Measurements from ENCODE around the gene CBY2.
"Not testable (repeated sequence)": the region's sequence is repeated elsewhere in the genome, so short reads cannot be mapped to it uniquely, and the experiment has no call there.

The CBY2 gene, protein sequence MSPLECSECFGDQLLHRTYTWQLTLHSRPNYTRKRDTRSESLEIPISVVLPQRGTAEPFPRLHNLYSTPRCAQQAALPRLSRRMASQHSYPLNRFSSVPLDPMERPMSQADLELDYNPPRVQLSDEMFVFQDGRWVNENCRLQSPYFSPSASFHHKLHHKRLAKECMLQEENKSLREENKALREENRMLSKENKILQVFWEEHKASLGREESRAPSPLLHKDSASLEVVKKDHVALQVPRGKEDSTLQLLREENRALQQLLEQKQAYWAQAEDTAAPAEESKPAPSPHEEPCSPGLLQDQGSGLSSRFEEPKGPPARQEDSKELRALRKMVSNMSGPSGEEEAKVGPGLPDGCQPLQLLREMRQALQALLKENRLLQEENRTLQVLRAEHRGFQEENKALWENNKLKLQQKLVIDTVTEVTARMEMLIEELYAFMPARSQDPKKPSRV

DNA sequence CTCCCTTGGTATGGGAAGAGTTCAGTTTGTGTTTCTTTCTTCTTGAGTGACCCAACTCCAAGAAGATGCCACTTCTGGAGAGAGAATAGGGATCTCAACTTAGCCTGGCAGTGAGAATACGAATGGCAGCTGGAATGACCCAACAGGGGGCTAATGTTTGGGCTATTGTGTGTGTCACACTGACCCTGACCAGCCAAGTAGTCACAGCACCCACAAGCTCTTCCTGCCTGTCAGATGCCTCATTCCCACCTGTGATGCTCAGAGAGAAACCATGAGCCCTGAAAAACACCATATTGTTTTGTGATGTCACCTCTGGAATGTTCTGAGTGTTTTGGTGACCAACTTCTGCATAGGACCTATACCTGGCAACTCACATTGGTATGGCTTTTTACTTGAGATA lies at the start of gene CBY2:
CBY2 (plus strand) TSS at position 233 of the 400 bp plus-strand sequence; CDS start at position 304, 71 bp downstream.
- DNase-seq, result no peak

DNA sequence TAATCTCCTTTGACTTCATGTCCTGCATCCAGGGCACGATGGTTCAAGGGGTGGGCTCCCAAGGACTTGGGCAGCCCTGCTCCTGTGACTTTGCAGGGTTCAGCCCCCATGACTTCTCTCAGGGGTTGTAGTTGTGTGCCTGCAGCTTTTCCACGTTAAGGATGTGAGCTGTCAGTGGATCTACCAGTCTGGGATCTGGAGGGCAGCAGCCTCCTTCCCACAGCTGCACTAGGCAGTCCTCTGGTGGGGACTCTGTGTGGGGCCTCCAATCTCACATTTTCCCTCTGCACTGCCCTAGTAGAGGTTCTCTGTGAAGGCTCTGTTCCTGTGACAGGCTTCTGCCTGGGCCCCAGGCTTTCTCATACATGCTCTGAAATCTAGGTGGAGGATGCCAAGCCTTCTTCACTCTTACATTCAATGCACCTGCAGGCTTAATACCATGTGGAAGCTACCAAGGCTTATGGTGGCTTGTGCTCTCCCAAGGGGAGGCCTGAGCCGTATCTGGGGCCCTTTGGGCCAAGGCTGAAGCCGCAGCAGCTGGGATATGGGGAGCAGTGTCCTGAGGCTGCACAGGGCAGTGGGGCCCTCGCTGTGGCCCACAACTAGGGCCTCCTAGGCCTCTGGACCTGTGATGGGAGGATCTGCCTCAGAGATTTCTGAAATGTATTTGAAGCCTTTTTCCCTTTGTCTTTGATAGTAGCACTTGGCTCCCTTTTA lies 47.3 kb upstream of the CBY2 start:
- no peak for DNase-seq

DNA sequence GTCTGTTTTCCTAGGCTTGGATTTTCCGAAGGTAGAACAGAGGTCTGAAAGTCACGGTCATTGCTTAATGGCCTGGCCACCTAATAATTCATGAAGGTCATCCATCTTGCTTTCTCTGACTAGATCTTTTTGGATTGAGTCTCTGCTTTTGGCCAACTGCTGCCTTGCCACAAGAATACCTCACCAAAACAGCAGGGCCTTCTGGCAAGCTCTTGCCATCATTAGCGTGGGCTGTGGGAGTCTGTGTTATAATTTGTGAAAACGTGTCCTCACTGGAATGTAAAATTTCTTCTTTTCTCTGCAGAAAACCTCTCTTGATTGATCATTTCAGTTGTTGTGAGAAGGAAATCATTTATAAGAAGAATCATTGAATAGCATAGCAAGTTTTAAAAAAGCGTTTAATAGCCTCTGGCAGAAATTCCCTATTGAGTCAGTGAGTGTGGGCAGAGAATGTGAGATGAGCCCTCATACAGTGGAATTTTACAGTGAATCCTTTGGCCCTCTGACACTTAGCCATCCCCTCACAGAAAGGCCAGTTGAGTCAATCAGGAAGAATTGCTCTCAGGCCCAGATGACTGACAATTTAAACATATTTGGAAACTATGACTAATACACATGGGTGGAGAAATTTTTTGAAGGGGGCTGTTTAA lies 43.4 kb upstream of the CBY2 start:
- peak; percentile 67 for DNase-seq

GRCh38 chr13:45659536-45659935 lies 42.6 kb upstream of the CBY2 start:
- DNase-seq, result no peak

GRCh38 chr13:45660458-45660857 lies 41.7 kb upstream of the CBY2 start:
- peak; percentile 47 for DNase-seq

DNA sequence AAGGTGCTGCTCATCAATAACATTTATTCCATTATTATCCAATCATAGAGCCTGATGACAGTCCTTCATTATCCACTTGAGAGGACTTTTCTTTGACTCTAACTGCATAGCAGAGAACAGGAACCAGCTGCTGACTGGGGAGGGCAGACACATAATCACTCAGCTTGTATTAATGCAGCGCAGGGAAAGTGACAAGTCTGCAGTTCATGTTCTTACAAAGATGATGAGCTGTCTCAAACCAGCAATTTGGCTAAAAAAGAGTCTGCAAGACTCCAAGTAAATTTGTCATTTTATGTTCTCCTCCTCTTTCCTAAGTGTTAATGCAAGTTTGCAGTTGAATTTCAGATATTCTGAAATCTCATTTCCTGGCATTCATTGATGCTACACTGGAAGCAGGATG lies 40.0 kb upstream of the CBY2 start:
- no peak for DNase-seq

- DNase-seq, result not testable (repeated sequence)
Observed at GRCh38 chr13:45662903-45663302, 39.2 kb upstream of the CBY2 start.

- DNase-seq, result not testable (repeated sequence)
Observed at GRCh38 chr13:45669626-45670025, 32.5 kb upstream of the CBY2 start.

GRCh38 chr13:45670189-45670885 lies 31.8 kb upstream of the CBY2 start:
- DNase-seq, result no peak

DNA sequence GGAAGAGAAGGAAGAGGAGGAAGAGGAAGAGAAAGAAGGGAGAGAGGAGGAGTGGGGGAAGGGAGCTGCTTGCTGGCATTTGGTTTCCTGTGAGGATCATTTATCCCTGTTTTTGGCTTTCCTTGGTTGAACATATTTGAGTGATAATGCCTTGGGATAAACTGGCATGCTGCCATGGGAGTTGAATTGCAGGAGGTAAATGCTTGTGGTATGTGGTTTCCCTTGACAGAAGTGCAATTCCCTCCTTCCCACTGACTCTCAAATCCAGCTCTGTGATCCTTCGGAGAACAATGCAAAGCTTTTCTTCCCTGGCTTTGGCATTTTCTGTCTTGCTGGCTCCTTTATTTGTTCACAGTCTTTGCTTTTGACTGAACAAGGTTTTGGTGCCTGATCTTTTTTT lies 27.2 kb upstream of the CBY2 start:
- DNase-seq, result no peak

DNA sequence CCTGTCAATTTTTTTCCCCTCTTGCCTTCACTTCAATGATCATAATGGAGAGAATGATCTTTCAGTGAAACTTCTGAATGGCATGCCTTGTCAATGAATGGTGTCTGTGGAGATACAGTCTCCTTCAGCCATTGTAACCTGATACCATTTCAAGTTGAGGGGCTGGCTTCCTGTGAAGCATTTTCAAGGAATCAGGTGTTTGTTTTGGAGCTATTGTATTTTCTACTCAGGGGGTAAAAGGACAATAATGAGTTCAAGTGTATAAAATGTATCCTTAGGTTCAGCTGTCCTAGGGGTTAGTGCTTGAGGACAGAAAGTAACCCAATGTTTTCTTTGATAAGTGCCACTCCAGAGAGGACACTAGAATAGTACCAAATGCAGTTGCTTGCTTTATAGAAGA lies 23.8 kb upstream of the CBY2 start:
- DNase-seq, result no peak

DNA sequence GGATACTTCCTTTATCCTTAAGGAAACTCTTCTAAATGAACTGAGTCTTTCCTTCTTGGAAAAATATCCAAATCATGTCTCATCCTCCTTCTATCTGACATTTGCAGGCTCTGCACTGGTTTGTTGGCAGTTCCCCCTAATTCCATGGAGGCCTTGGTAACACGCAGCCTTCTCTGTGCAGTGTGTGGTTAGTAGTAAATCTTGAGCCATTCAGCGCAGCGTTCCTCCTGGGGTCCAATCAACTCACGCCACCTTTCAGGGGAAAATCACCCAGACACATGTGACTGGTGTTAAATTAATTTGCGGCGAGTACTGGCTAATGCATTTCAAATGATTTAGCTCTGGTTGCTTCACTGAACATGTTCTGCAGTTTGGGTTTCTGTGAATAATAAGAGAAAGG lies 21.0 kb upstream of the CBY2 start:
- no peak for DNase-seq

DNA sequence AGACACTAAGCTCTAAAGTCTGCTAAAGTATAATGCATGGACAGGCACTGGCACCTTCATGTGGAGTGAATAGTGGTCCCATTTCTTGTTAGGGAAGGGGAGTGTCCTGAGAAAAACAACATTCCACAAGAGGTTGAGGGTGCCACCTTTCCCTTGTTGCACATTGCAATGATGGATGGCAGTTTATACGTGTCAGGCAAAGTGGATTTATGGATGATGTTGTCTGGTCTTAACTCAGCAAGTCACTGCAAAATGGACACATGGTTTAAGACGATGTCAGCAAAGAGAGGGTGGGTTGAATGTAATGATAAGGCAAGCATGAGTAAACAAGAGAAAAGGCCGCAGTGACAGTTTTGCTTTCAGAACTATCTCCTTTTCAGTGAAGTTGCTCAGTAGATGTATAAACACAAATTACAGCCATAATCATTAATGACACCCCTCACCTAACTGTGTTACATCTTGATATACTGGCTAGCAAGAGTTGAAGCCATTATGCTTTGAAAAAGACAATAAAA lies 19.6 kb upstream of the CBY2 start:
- no peak for DNase-seq

DNA sequence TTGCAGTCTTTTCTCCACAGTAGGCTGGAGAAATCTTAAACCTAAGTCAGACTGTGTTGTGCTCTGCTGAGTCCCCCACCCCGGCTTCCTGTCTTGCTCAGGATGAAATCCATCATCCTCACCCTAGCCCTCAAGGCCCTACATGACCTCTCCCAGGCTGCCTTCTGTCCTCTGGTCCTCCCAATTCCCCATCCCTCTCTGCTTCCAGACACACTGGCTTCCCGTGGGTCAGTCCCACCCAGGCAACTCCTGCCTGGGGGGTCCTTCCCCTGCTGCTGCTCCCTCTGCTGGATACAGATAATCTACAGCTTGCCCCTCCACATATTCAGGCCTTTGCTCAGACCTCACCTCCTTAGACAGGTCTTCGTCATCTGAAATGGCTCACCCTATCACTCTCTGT lies 18.4 kb upstream of the CBY2 start:
- DNase-seq, result no peak

GRCh38 chr13:45688577-45688976 lies 13.5 kb upstream of the CBY2 start:
- DNase-seq, result no peak

DNA sequence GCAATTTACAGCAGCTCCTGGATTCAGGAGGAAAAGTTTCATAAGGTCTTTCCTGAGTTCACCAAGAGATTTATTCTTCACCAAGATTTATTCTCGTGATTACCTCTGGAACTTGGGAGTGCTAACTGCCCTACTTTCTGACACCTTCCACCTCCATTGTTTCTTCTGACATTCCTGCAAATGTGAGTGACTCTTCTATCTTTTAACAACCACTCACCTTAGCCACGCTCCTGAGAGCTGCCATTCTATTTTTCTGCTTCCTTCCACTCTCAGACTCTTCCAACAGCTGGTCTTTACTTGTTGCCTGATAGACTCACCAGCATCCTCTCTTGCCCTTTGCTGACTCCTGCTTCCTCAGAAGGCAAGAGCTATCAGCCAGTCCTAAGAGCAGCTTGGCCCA lies 11.5 kb upstream of the CBY2 start:
- no peak for DNase-seq

DNA sequence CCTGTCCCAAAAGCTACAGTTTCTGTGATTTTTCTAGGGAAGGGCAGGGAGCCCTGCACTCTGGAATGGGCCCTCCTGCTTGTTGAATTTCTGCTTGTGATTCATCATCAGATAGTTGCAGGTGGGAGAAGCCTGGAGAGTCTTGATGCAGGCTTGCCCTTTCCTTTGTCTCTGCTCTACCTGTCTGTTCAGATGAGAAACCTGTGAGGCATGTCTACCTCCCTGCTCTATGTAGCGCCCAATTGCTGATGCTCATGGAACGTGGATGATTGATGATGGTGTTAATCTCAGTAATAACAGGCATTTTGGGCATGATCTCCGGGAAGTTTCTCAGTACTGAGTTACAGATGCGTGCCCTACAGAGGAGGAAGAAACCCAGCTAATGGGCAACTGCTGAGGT lies 10.9 kb upstream of the CBY2 start:
- DNase-seq, result no peak

- no peak for DNase-seq
Observed at GRCh38 chr13:45691667-45692066, 10.5 kb upstream of the CBY2 start.

- DNase-seq, result peak; percentile 87
Observed at GRCh38 chr13:45695198-45695730, 6.9 kb upstream of the CBY2 start.

DNA sequence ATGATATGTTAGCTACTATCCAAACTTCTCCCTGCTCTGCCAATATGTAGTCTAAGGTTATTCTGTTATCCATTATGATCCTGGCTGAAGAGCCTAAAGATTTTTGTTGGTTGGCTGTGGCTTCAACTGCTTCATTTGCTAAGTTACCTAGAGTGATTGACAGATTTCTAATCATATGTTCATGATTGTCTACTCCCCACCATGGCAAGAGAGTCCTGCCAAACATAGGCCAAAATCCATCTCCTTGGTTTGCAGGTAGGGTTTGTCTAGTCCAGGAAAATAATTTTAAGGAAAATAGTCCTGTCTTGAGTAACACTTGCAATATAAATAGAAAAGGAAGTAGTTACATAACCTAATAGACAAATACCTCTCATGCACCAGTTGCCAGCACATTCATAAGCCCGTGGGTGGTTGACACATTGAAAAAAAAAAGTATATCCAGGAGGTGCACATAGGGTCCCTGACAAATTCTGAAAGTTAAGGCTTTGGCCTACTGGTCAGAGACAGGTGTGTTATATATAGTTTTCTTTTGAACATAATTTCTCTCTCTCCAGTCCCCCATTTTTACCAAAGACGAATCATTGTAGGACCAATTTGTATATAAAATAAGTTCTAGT lies 5.4 kb upstream of the CBY2 start:
- DNase-seq, result peak; percentile 38

DNA sequence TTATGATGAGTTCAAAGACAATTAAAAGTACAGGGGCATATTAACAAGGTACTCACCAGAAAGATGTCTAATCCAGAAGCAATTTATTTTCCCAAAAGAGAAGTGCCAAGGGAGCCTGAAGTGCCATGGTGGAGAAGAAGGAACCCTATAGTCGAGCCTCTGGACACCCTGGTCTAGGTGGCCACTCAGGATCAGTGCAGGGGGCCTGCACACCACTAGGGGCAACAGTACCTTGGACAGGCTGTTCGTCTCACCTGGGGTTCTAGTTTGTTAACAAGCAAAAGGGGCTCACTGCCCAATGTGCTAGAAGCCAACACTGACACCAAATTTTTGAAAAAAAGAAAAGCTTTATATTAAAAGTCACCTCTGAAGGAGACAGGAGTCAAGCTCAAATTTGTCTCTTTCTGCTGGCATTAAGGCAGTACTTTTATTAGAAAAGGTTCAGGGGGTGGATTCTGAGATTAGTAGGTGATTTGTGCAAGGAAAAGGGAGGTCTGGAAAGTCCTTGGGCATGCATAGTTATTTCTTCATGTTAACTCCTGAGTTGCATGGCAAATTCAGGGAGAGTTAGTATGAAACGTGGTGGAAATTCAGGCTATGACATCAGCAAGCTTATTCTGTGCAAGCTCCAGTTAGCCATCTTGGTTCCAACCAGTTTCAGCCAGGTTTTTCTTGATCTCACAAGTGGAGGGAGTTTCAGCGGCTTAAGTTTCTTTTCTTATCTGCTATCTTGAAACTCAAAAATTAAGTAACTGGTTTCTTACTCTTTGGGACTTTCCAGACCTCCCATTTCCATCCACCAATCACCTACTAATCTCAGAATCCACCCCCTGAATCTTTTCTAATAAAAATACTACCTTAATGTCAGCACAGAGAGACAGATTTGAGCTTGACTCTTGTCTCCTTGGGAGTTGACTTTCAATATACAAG lies 884 bp upstream of the CBY2 start:
- peak; percentile 36 for DNase-seq
